ENCODE measurements around the gene COASY.

Gene COASY

DNA sequence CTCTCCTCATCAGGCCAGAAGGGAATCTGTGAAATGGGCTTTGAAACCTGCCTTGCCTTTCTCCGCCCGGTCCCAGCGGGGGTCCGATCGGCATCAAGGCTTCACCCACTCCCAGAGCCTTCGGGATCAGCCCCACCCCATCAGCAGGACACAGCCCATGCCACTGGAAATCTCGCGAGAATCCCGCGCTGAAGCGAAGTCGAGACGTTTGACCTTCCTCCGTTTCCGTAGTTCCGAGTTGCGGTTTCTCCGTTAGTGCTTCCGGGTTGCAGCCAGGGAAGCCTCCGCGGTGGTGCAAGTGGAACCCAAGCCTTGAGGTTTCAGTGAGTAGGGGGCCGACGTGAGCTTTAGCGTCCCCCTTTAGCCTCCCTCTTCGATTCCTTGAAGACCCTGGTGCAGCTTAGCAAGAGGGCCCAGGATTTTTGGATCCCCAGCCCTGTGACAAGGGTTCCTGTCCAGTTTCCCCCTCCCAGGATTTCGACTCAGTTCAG is at the start of gene COASY:
COASY (plus strand) TSS at position 252 of the 491 bp plus-strand sequence. CDS start 475 bp downstream, outside the sequence.
- in situ Hi-C loops (cut with MboI; ENCODE audit: low sequenced_read_pairs) = no loop called here

DNA sequence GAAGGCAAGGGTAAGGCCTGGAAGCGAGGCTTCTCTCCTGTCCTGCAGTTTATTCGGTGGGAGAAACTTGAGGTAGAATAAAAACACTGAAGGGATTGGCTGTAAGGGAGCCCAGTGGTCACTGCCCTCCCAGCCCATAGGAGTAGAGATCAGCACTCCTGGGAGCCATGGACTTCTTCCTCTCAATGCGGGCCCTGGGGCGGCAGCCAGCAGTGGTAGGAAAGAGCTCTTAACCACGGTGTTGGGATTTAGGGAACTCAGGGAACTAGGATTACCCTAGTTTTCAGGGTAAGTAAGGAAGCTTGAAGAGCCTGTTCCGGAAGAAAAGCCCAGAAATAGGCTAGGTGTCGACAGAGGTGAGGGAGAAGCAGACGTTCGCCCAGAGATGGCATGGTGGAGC is 49.7 kb upstream of the COASY start:
- in situ Hi-C loops (cut with MboI; ENCODE audit: low sequenced_read_pairs) = no loop called here

DNA sequence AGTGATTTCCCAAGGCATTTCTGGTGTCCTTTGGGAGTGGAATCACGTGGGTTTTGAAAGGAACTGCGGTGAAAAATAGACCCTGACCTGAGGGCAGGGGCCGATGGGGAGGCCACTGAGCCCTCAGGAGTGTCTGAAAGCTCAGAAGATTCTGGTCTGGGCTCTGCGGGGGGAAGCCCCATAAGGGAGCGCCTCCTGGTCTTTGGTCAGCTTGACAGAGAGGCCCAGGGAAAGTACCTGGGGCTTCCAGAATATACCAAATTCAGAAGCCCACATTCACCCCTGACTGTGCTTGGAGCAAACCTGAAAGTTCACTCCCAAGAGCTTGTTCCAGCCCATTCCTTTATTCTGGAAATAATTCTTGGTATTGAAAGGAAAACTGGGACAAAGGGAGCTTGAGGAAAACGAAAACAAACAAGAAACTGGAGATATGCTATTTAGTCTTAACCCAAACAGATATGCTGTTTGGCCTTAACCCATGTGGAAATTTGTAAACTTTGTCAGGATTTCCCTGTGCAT is 49.2 kb upstream of the COASY start:
- in situ Hi-C loops (cut with MboI; ENCODE audit: low sequenced_read_pairs) = no loop called here

- in situ Hi-C loops (cut with MboI; ENCODE audit: low sequenced_read_pairs) = no loop called here
Measured at GRCh38 chr17:42513686-42514085, 48.3 kb upstream of the COASY start.

DNA sequence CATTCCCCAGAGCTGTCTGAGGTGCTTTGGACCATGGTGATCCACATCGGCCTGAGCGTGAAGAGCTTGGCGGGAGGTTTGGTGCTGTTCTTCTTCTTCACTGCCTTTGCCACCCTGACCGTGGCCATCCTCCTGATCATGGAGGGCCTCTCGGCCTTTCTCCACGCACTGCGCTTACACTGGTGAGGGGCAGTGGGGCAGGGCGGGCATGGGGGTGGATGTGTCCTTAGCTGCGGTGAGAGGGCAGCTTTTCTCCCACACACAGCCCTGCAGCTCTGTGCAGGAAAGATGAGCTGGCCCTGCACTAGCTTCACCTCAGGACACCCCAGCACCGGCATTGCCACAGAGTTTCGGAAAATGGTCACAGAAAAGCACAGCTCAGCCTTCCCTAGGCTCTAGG is 47.7 kb upstream of the COASY start:
- in situ Hi-C loops (cut with MboI; ENCODE audit: low sequenced_read_pairs) = no loop called here

DNA sequence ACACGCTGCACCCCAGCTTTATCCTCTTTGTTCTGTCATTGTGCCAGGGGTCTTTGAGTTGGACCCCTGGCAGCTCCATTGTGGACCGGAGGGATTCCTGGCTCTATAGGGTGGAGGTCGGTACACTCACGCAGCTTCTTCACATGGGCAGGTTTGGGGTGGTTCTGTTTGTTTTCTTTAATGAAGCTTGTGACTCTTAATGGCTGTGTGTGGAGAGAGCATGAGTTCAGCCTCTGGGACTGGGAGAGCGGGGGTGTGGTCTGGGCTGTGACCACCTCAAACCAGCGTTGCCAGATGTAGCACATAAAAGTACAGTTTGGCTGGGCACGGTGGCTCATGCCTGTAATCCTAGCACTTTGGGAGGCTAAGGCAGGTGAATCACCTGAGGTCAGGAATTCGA is 47.1 kb upstream of the COASY start:
- in situ Hi-C loops (cut with MboI; ENCODE audit: low sequenced_read_pairs) = no loop called here

DNA sequence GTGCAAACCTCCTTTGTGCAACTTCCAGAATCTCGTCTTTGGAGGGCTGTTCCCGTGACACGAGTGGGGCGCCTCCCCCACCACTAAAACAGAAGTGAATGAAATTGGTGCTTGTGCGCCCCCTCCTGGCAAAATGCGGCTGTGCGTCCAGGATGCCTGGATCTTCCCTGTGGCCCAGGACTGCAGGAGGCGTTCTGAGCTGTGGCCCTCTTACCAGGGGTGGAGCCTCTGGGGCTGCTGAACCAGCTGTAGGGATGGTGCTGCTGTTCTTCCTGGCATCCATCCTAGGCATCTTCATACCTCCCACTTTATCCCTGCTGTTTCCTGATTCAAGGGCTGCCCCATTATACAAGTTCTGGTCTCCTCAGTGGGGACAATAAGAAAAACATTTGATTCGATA is 44.4 kb upstream of the COASY start:
- in situ Hi-C loops (cut with MboI; ENCODE audit: low sequenced_read_pairs) = no loop called here

DNA sequence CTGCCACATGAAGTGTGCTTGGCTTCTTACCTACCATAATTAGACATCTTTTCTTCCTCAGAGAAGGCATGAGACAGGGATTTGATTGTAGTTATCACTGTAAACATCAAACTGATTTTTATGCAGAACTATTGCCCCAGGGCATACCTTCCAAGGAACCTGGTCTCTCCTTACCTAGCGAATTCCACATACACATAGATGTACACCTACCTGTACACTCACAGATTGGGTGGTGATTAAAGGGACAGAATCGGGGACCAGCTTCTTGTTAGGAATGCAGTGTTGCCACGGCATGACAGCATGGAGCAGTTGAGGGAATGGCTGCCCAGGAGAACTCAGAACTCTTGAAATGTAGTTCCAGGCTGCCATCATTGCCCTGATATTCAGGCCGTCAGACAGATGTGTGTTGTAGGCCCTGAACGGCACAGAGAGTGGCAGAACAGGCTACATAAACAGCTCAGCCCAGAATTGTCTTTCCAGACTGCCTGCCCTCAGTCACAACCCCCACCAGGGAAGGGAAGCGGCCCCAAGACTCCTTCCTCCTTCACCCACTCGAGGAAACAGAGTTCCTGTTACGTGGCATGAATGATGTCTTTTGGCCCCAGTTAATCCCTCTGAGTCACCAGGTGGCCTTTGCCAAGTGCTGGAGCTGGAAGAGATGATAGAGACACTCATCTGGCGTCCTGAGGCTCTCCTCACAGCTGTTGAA is 43.7 kb upstream of the COASY start:
- in situ Hi-C loops (cut with MboI; ENCODE audit: low sequenced_read_pairs) = no loop called here

DNA sequence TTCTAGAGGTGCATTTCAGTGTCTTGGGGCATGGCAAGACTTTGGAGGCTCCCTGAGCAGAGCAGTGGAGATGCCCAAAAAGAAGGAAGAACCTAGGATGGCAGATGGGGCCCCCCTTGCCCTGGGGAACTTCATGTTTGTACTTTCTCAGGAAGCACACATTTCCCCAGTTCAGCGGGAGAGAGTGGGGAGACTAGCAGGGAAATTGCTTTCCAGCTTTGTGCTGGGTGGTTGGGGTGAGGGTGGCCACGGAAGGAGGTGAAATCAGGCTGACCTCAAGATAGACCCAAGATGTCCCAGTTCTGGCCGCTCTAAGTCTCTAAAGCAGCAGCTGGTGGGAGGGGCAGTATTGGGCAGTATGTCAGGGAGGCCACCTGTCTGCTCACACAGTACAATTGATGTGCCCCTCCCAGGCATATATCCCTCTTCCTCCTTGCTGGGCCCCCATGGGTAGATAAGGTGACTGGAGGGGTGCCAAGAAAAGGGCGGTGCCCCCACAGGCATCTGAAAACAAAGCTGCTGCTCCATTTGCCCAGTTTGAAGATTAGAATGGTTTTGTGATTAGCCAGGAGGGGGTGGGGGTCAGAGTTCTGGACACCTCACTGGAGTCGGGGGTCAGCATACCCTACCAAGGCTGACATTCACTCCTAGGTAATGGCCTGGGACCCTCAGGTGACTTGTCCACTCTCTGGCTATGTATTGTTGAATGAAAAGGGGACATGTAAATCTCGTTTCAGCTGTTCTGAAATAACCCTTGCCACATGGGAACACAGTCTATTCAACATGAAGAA is 43.0 kb upstream of the COASY start:
- in situ Hi-C loops (cut with MboI; ENCODE audit: low sequenced_read_pairs) = no loop called here

- in situ Hi-C loops (cut with MboI; ENCODE audit: low sequenced_read_pairs) = loop anchor here (10.0 kb wide), 1 partner anchor 555 kb away; the partner anchor contains the start of gene CNP
Measured at GRCh38 chr17:42519546-42520491, 42.1 kb upstream of the COASY start.

GRCh38 chr17:42520540-42520951 is 41.4 kb upstream of the COASY start:
- in situ Hi-C loops (cut with MboI; ENCODE audit: low sequenced_read_pairs) = loop anchor here (10.0 kb wide), 1 partner anchor 556 kb away; the partner anchor contains the start of gene CNP

- in situ Hi-C loops (cut with MboI; ENCODE audit: low sequenced_read_pairs) = loop anchor here (10.0 kb wide), 1 partner anchor 556 kb away; the partner anchor contains the start of gene CNP
Measured at GRCh38 chr17:42521036-42521435, 40.9 kb upstream of the COASY start.

GRCh38 chr17:42521666-42522262 is 40.2 kb upstream of the COASY start:
- in situ Hi-C loops (cut with MboI; ENCODE audit: low sequenced_read_pairs) = loop anchor here (10.0 kb wide), 1 partner anchor 557 kb away; the partner anchor contains the start of gene CNP

DNA sequence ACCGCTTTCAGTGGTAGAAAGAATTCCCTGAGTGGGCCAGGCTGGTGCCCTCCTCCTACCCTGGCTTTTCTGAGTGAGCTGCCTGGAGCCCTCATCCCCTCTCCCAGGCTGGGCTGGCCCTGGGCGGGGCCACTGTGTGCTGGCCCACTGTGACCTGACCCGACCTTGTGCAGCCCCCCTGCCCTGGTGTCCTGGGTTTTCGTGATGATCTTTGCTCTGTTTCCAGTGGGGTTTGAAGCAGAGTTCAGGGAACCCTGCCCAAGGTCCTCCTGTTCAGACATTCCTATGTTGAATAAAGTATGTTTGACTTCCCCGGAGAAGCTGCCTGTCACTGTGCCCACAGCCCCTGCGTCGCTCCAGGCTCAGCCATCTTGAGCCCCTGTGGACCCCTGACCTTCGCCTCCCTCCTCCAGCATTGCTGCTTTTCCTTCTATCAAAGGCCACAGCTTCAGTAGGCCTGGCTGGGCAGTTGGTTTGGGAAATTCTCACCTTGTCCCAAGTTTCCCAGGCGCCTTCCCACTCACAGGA is 39.6 kb upstream of the COASY start:
- in situ Hi-C loops (cut with MboI; ENCODE audit: low sequenced_read_pairs) = loop anchor here (10.0 kb wide), 1 partner anchor 558 kb away; the partner anchor contains the start of gene CNP

DNA sequence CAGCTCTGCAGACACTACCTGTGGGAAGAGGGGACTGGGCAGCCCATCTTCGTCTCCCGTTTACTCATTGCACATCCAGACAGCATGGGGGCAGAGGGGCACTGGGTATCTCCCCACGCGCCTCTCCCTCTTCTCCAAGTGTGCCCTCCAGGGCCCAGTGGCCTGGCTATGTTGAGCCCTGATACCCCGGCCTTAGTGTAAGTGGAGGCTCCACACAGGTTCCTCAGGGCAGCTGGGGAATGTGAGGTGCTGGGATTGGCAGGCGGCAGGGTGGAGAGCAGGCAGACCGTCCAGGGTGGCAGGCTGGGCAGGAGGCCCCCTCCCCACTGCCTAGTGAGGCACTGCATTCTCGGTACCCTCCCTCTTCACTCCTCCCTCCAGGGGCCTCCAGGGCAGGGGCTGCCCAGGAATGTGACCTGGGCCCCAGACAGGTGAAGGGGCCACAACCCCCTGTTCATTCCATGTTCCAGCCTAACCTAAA is 39.1 kb upstream of the COASY start:
- in situ Hi-C loops (cut with MboI; ENCODE audit: low sequenced_read_pairs) = loop anchor here (10.0 kb wide), 1 partner anchor 558 kb away; the partner anchor contains the start of gene CNP

DNA sequence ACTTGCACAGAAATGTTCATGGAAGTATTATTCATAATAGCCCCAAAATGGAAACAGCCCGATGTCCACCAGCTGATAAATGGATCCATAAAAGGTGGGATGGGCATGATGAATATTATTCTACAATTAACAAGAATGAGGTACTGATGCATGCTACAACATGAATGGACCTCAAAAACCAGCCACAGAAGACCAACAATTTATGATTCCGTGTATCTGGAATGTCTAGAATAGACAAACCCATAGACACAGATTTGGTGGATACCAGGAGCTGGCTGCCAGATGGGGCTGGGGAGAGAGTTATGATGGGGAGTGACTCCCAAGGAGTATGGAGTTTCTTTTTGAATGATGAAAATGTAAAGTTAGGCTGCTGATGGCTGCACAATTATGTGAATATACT is 36.7 kb upstream of the COASY start:
- in situ Hi-C loops (cut with MboI; ENCODE audit: low sequenced_read_pairs) = loop anchor here (5.0 to 10.0 kb wide), 2 partner anchors 203 to 560 kb away; partner anchors contain the start of gene CNP

DNA sequence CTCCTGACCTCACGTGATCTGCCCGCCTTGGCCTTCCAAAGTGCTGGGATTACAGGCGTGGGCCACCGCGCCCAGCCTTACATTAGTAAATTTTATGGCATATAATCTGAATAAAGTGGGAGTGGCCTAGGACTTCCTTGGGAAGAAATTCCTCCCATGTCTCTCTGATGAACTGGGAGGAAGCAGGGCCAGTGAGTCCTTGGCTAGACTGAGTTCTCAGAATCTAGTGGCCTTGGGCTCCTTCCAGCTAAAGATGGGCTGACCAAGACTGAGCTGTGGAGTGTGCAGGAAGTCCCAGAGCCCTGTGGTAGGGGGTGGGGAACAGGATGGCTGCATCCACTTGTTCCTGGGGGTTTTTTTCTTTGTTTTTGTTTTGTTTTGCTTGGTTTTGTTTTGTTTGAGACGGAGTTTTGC is 35.9 kb upstream of the COASY start:
- in situ Hi-C loops (cut with MboI; ENCODE audit: low sequenced_read_pairs) = loop anchor here (5.0 to 10.0 kb wide), 2 partner anchors 204 to 561 kb away; partner anchors contain the start of gene CNP

DNA sequence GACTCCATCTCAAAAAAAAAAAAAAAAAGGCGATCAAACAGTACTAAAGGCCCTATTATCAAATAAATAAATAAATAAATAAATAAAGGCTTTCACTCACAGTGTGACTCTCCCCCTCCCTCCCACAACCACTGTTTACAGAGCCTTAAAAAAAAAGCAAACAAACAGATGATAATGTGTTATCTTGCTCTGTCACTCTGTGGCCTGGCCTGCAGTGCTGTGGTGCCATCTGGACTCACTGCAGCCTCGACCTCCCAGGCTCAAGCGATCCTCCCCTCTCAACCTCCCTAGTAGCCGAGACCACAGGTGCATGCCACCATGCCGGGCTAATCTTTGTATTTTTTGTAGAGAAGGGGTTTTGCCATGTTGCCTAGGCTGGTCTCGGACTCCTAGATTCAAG is 34.0 kb upstream of the COASY start:
- in situ Hi-C loops (cut with MboI; ENCODE audit: low sequenced_read_pairs) = loop anchor here (5.0 to 10.0 kb wide), 2 partner anchors 206 to 563 kb away; partner anchors contain the start of gene CNP

DNA sequence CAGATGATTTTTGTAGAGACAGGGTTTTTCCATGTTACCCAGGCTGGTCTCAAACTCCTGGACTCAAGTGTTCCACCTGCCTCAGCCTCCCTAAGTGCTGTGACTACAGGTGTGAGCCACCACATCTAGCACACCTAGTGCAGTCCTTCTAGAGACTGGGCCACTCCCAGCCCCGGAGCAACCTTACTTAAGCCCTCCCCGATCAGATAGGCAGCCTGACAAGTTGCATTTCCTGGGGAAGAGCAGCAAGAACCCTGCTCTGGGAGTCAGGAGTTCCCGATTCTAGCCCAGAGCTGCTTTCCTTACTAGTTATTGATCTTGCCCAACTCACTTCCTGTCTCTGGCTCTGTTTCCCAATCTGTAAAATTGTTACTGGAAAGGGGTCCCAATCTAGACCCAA is 32.9 kb upstream of the COASY start:
- in situ Hi-C loops (cut with MboI; ENCODE audit: low sequenced_read_pairs) = loop anchor here (5.0 to 10.0 kb wide), 2 partner anchors 207 to 564 kb away; partner anchors contain the start of gene CNP
